ENCODE data around the gene LMAN2L.
"Not testable (repeated sequence)": the region's sequence is repeated elsewhere in the genome, so short reads cannot be mapped to it uniquely, and the experiment has no call there.

The LMAN2L gene

GRCh38 chr2:96669539-96670215 is 70.2 kb downstream of the LMAN2L start:
- WGBS, 2 experiments, result 89 to 92% methylated on average over 15 of the region's 15 CpGs
- no peaks in the 10 kb centered on the region for H3K9me3 ChIP-seq (ENCODE audit: control insufficient read depth, low read length)

GRCh38 chr2:96668771-96669170 is 71.1 kb downstream of the LMAN2L start:
- Histone ChIP-seq H3K36me3 (ENCODE audit: control insufficient read depth, insufficient read depth, low read length) (no peaks in the 10 kb centered on the region), H3K27me3 (ENCODE audit: control insufficient read depth, insufficient read depth, low read length, poor library complexity, severe bottlenecking) (no peaks in the 10 kb centered on the region), H3K27ac (ENCODE audit: insufficient read depth, low read depth, low read length, poor library complexity, severe bottlenecking) (no peak overlapping the region), H3K4me1 (ENCODE audit: control insufficient read depth, insufficient read depth, low read length) (no peaks in the 10 kb centered on the region), H3K4me3 (ENCODE audit: insufficient read depth, low read depth, low read length) (no peak overlapping the region), H3K9me3 (ENCODE audit: control insufficient read depth, low read length) (no peaks in the 10 kb centered on the region)
- 89 to 93% methylated on average over 11 of the region's 11 CpGs for WGBS, 2 experiments

More at GRCh38 chr2:96669539-96670215, 70.2 kb downstream of the LMAN2L start:
- no peaks in the 10 kb centered on the region for H3K36me3 ChIP-seq (ENCODE audit: control insufficient read depth, insufficient read depth, low read length)
- no peaks in the 10 kb centered on the region for H3K4me1 ChIP-seq (ENCODE audit: control insufficient read depth, insufficient read depth, low read length)
- H3K27me3 ChIP-seq (ENCODE audit: control insufficient read depth, insufficient read depth, low read length, poor library complexity, severe bottlenecking), result no peaks in the 10 kb centered on the region
- H3K4me3 ChIP-seq (ENCODE audit: insufficient read depth, low read depth, low read length), result no peak overlapping the region
- no peak overlapping the region for H3K27ac ChIP-seq (ENCODE audit: insufficient read depth, low read depth, low read length, poor library complexity, severe bottlenecking)

DNA sequence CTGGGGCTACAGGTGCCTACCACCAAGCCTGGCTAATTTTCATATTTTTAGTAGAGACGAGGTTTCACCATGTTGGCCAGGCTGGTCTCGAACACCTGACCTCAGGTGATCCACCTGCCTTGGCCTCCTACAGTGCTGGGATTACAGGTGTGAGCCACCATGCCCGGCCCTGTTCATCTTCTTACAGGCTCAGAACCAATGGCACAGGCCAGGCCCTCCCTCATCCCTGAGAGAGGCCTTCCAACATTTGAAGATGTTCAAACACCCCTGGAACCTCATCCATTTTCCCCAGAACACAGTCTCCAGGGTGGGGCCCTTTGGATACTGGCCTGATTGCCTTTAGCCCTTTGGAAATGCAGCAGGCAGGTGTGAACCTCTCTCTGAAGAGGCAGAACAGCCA is 74.1 kb downstream of the LMAN2L start:
- not testable (repeated sequence) for H3K27ac ChIP-seq (ENCODE audit: insufficient read depth, low read depth, low read length, poor library complexity, severe bottlenecking); H3K27me3 ChIP-seq (ENCODE audit: control insufficient read depth, insufficient read depth, low read length, poor library complexity, severe bottlenecking); H3K9me3 ChIP-seq (ENCODE audit: control insufficient read depth, low read length); H3K4me1 ChIP-seq (ENCODE audit: control insufficient read depth, insufficient read depth, low read length); H3K4me3 ChIP-seq (ENCODE audit: insufficient read depth, low read depth, low read length); H3K36me3 ChIP-seq (ENCODE audit: control insufficient read depth, insufficient read depth, low read length)
- 90 to 92% methylated on average over 3 of the region's 3 CpGs for WGBS, 2 experiments

DNA sequence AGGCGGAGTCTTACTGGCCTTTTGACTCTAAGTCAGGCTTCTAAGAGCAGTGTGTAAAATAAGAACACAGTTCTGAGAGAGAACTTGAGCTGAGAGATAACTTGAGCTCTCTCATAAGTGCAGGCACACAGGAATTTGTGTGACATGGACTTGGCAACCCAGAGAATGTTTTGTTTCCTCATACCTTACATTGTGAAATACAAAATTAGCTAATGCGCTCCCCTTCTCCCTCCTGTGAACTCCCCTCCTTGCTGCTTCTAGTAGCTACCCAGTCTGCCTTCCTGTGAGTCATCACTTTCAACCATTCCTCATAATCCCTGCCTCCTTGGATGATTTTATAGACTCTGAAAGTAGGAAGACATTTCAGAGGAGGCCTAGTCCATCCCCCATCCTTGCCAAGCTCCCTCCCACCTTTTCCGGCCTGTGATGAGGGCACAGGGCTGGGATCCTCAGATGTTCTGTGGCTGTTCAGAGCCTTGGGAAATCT is 74.7 kb downstream of the LMAN2L start:
- H3K27ac ChIP-seq (ENCODE audit: insufficient read depth, low read depth, low read length, poor library complexity, severe bottlenecking), result no peak overlapping the region
- H3K9me3 ChIP-seq (ENCODE audit: control insufficient read depth, low read length), result no peaks in the 10 kb centered on the region
- H3K36me3 ChIP-seq (ENCODE audit: control insufficient read depth, insufficient read depth, low read length), result no peaks in the 10 kb centered on the region
- 93 to 97% methylated on average over 3 of the region's 3 CpGs for WGBS, 2 experiments
- no peak overlapping the region for H3K4me3 ChIP-seq (ENCODE audit: insufficient read depth, low read depth, low read length)
- H3K27me3 ChIP-seq (ENCODE audit: control insufficient read depth, insufficient read depth, low read length, poor library complexity, severe bottlenecking), result no peaks in the 10 kb centered on the region
- no peaks in the 10 kb centered on the region for H3K4me1 ChIP-seq (ENCODE audit: control insufficient read depth, insufficient read depth, low read length)

DNA sequence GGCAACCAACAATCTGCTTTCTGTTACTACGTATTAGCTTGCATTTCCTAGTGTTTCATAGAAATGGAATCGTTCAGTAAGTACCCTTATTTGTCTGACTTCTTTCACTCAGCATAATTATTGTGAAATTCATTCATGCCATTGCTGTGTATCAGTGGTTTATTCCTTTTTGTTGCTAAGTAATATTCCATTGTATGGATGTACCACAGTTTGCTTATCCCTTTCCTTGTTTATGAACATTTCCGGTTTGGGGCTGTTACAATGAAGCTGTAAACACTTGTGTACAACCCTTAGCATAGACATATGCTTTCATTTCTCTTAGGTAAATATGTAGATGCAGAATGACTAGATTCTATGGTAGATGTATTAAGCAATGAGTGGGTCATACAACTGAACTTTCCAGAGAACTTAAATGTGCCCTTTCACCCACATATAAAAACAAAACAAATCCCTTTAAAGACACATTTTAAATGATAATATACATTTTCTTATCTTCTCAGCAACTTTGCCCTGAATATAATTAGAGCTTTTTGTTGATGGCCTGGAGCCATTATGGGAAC is 75.4 kb downstream of the LMAN2L start:
- Histone ChIP-seq H3K27ac (ENCODE audit: insufficient read depth, low read depth, low read length, poor library complexity, severe bottlenecking) (no peak overlapping the region), H3K4me1 (ENCODE audit: control insufficient read depth, insufficient read depth, low read length) (no peaks in the 10 kb centered on the region), H3K9me3 (ENCODE audit: control insufficient read depth, low read length) (no peaks in the 10 kb centered on the region), H3K4me3 (ENCODE audit: insufficient read depth, low read depth, low read length) (no peak overlapping the region), H3K27me3 (ENCODE audit: control insufficient read depth, insufficient read depth, low read length, poor library complexity, severe bottlenecking) (no peaks in the 10 kb centered on the region), H3K36me3 (ENCODE audit: control insufficient read depth, insufficient read depth, low read length) (no peaks in the 10 kb centered on the region)
- WGBS, 2 experiments, result 90 to 94% methylated on average over 2 to 3 of the region's 3 CpGs

DNA sequence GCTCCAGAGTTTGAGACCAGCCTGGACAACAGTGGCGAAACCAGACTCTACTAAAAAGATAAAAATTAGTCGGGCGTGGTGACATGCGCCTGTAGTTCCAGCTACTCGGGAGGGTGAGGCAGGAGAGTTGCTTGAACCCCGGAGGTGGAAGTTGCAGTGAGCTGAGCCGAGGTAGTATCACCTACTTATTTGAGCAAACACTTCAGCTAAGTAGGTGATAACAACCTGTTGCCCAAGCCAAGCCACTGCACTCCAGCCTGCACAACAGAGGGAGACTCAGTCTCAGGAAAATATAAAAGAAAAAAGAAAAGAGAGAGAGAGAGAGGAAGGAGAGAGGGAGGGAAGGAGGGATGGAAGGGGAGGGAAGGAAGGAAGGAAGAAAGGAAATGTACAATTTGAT is 76.0 kb downstream of the LMAN2L start:
- Histone ChIP-seq H3K9me3 (ENCODE audit: control insufficient read depth, low read length) (no peaks in the 10 kb centered on the region), H3K27ac (ENCODE audit: insufficient read depth, low read depth, low read length, poor library complexity, severe bottlenecking) (no peak overlapping the region), H3K27me3 (ENCODE audit: control insufficient read depth, insufficient read depth, low read length, poor library complexity, severe bottlenecking) (no peaks in the 10 kb centered on the region), H3K36me3 (ENCODE audit: control insufficient read depth, insufficient read depth, low read length) (no peaks in the 10 kb centered on the region), H3K4me1 (ENCODE audit: control insufficient read depth, insufficient read depth, low read length) (no peaks in the 10 kb centered on the region), H3K4me3 (ENCODE audit: insufficient read depth, low read depth, low read length) (no peak overlapping the region)
- 90 to 93% methylated on average over 7 of the region's 7 CpGs for whole genome bisulfite sequencing, 2 experiments

DNA sequence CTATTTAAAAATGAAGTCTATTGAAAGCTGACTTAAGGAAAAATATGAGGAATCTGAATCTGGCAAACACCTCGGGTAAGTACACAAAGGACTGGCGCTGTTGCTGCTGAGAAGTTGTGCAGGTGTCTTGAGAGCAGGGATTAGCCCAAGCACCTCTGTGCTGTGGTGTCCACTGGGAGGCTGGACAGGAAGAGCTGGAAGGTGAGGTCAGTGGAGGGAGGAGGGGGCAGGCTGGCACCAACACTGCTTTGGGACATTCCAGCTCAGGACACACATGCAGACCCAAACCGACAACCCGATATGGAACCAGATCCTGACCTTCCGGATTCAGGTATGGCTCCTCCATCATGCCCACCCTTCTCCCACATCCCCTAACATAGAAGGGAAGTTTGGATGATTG is 76.7 kb downstream of the LMAN2L start:
- no peak overlapping the region for H3K27ac ChIP-seq (ENCODE audit: insufficient read depth, low read depth, low read length, poor library complexity, severe bottlenecking)
- H3K4me3 ChIP-seq (ENCODE audit: insufficient read depth, low read depth, low read length), result no peak overlapping the region
- 88 to 93% methylated on average over 4 of the region's 5 CpGs for WGBS, 2 experiments
- H3K27me3 ChIP-seq (ENCODE audit: control insufficient read depth, insufficient read depth, low read length, poor library complexity, severe bottlenecking), result no peaks in the 10 kb centered on the region
- H3K4me1 ChIP-seq (ENCODE audit: control insufficient read depth, insufficient read depth, low read length), result no peaks in the 10 kb centered on the region
- no peaks in the 10 kb centered on the region for H3K36me3 ChIP-seq (ENCODE audit: control insufficient read depth, insufficient read depth, low read length)
- H3K9me3 ChIP-seq (ENCODE audit: control insufficient read depth, low read length), result no peaks in the 10 kb centered on the region

DNA sequence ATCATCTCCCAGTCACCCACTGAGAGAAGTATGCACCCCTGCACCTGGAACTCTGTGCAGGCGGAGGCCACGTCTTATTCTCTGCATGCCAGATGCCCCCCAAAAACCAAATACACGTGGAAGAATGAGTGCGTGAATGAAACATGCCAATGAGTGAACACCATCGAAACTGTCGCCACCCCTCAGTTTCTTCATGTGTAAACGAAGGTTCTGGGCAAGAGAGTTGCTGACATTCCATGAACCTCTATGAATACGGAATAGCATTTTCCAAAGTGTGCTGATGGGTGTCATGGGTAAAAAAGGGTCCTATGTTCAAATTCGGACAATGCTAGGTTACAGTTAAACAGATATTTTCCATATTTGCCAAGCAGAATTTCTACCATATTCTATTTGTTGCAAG is 77.5 kb downstream of the LMAN2L start:
- H3K4me1 ChIP-seq (ENCODE audit: control insufficient read depth, insufficient read depth, low read length), result no peaks in the 10 kb centered on the region
- H3K27ac ChIP-seq (ENCODE audit: insufficient read depth, low read depth, low read length, poor library complexity, severe bottlenecking), result no peak overlapping the region
- H3K4me3 ChIP-seq (ENCODE audit: insufficient read depth, low read depth, low read length), result no peak overlapping the region
- 93% methylated on average over 9 of the region's 9 CpGs for WGBS, 2 experiments
- H3K9me3 ChIP-seq (ENCODE audit: control insufficient read depth, low read length), result no peaks in the 10 kb centered on the region
- no peaks in the 10 kb centered on the region for H3K36me3 ChIP-seq (ENCODE audit: control insufficient read depth, insufficient read depth, low read length)
- H3K27me3 ChIP-seq (ENCODE audit: control insufficient read depth, insufficient read depth, low read length, poor library complexity, severe bottlenecking), result no peaks in the 10 kb centered on the region

DNA sequence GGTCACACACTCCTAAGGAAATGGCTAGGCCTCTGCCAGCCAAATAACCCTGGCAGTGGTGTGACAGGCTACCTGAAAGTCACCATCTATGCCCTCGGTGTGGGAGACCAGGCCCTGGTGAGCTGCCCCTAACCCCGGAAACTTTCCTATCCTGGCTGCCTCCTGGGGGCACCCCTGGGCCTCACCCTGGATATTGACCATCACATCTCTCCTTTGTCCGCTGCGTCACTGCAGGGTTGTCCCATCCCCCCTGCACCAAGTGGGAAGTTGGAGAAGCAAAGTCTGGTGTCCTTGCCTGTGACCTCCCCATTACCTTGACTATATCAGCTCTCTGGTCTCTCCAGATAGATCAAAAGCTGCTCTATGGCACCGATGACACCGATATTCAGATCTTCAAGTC is 78.5 kb downstream of the LMAN2L start:
- H3K27ac ChIP-seq (ENCODE audit: insufficient read depth, low read depth, low read length, poor library complexity, severe bottlenecking), result no peak overlapping the region
- H3K27me3 ChIP-seq (ENCODE audit: control insufficient read depth, insufficient read depth, low read length, poor library complexity, severe bottlenecking), result no peaks in the 10 kb centered on the region
- H3K4me1 ChIP-seq (ENCODE audit: control insufficient read depth, insufficient read depth, low read length), result no peaks in the 10 kb centered on the region
- H3K36me3 ChIP-seq (ENCODE audit: control insufficient read depth, insufficient read depth, low read length), result no peaks in the 10 kb centered on the region
- H3K4me3 ChIP-seq (ENCODE audit: insufficient read depth, low read depth, low read length), result no peak overlapping the region
- 88 to 95% methylated on average over 6 of the region's 6 CpGs for WGBS, 2 experiments
- H3K9me3 ChIP-seq (ENCODE audit: control insufficient read depth, low read length), result no peaks in the 10 kb centered on the region

DNA sequence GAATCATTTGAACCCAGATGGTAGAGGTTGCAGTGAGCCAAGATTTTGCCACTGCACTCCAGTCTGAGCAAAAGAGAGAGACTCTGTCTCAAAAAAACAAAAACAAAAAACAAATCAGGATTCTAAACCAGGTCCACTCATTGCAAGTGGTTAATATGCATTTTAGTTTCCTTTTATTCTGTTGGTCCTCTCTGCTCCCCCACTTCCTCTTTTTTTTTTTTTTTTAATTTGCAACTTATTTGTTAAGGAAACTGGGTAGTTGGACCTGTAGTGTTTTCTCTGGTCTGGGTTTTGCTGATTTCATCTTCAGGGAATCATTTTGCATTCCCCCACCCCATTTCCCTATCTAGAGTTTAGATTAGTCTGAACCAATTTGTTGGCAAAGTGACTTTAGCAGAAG is 83.3 kb downstream of the LMAN2L start:
- Histone ChIP-seq H3K9me3 (ENCODE audit: control insufficient read depth, low read length) (no peaks in the 10 kb centered on the region), H3K36me3 (ENCODE audit: control insufficient read depth, insufficient read depth, low read length) (no peaks in the 10 kb centered on the region), H3K27ac (ENCODE audit: insufficient read depth, low read depth, low read length, poor library complexity, severe bottlenecking) (no peak overlapping the region), H3K4me1 (ENCODE audit: control insufficient read depth, insufficient read depth, low read length) (no peaks in the 10 kb centered on the region), H3K4me3 (ENCODE audit: insufficient read depth, low read depth, low read length) (no peak overlapping the region), H3K27me3 (ENCODE audit: control insufficient read depth, insufficient read depth, low read length, poor library complexity, severe bottlenecking) (no peaks in the 10 kb centered on the region)

Data from ectodermal cell (in vitro differentiated cells).